HL-60 (cell line): ENCODE data around the gene C1orf105.

Experiments used
- POLR2AphosphoS5 ChIP-seq: IDR thresholded peaks from 2 replicates; pipeline ENCODE4 v1.6.1; 2012; ENCODE audit warnings: low read depth
- SPI1 ChIP-seq: IDR thresholded peaks from 2 replicates; pipeline ENCODE4 v1.6.1; 2012; ENCODE audit warnings: low read depth, mild to moderate bottlenecking, borderline replicate concordance
- TF ChIP-seq, protein P1 (sequence below): IDR thresholded peaks from one replicate; pipeline ENCODE4 v1.5.1; 2011; ENCODE audit warnings: low read length, control low read depth, inconsistent platforms; ENCODE audit not compliant: insufficient read depth

- TF ChIP-seq, protein P1, sequence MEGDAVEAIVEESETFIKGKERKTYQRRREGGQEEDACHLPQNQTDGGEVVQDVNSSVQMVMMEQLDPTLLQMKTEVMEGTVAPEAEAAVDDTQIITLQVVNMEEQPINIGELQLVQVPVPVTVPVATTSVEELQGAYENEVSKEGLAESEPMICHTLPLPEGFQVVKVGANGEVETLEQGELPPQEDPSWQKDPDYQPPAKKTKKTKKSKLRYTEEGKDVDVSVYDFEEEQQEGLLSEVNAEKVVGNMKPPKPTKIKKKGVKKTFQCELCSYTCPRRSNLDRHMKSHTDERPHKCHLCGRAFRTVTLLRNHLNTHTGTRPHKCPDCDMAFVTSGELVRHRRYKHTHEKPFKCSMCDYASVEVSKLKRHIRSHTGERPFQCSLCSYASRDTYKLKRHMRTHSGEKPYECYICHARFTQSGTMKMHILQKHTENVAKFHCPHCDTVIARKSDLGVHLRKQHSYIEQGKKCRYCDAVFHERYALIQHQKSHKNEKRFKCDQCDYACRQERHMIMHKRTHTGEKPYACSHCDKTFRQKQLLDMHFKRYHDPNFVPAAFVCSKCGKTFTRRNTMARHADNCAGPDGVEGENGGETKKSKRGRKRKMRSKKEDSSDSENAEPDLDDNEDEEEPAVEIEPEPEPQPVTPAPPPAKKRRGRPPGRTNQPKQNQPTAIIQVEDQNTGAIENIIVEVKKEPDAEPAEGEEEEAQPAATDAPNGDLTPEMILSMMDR, result no peak
- TF ChIP-seq POLR2AphosphoS5, result no peak
- TF ChIP-seq SPI1, result no peak
These were observed 67.1 kb downstream of the C1orf105 start for GRCh38 chr1:172487550-172487949.
